ENCODE data around the gene SEC63. TPM values are rescaled to one million over a fixed set of nuclear protein-coding genes. Genes with fewer than 3 reads are reported as not detected.

SEC63 gene
- total and polyA plus RNA-seq, 2 of the 4 experiments (the other 2 are of a cell fraction), result 8.6 to 22.4 TPM

GRCh38 chr6:107982486-107982885, 24.5 kb upstream of the SEC63 start:
- Histone ChIP-seq H3K23ac (ENCODE audit: low read depth, low read length) (no peak overlapping the region), H4K91ac (ENCODE audit: insufficient read depth, low read depth, low read length) (no peak overlapping the region), H3K14ac (replicated peaks; ENCODE audit: low read depth, low read length) (no peak overlapping the region), H3K56ac (ENCODE audit: extremely low read depth, insufficient read depth, low read length) (no peak overlapping the region), H3K27me3 (ENCODE audit: control insufficient read depth, insufficient read depth, low read length) (peaks cover 4% of the 10 kb centered on the region), H2BK20ac (ENCODE audit: low read depth, low read length) (no peak overlapping the region), H3K18ac (ENCODE audit: low read depth, low read length) (no peak overlapping the region), H3K4me1 (ENCODE audit: control insufficient read depth, insufficient read depth, low read length) (no peaks in the 10 kb centered on the region), H3K9ac (ENCODE audit: low read depth, low read length) (no peak overlapping the region), H2AK9ac (replicated peaks; ENCODE audit: low read depth, low read length, poor library complexity) (no peak overlapping the region), H2BK5ac (ENCODE audit: low read depth, low read length, poor library complexity, severe bottlenecking) (no peak overlapping the region), H3K4me3 (ENCODE audit: insufficient read depth, low read depth, low read length) (no peak overlapping the region), H3K9me3 (ENCODE audit: control insufficient read depth, insufficient read depth, low read length) (no peaks in the 10 kb centered on the region), H3K36me3 (ENCODE audit: control insufficient read depth, insufficient read depth, low read length) (no peaks in the 10 kb centered on the region), H2AFZ (replicated peaks; ENCODE audit: low read length, poor library complexity) (no peak overlapping the region), H2AK5ac (ENCODE audit: low read depth, low read length) (no peak overlapping the region), H2BK15ac (ENCODE audit: low read depth, low read length) (no peak overlapping the region), H4K8ac (ENCODE audit: low read depth in 2 of 2, low read length in 2 of 2) (no peak overlapping the region), H2BK120ac (ENCODE audit: low read depth, low read length) (no peak overlapping the region), H3K4me2 (ENCODE audit: low read depth, low read length) (no peak overlapping the region), H3K27ac (ENCODE audit: insufficient read depth, low read length) (no peak overlapping the region), H4K5ac (ENCODE audit: low read depth, low read length) (no peak overlapping the region), H3K79me1 (ENCODE audit: low read depth in 1 of 2, low read length in 2 of 2) (no peaks in the 10 kb centered on the region), H4K20me1 (ENCODE audit: insufficient read depth, low read length) (no peaks in the 10 kb centered on the region), H3K4ac (ENCODE audit: low read depth, low read length) (no peak overlapping the region), H3K9me1 (ENCODE audit: insufficient read depth, low read length) (no peaks in the 10 kb centered on the region)
- TF ChIP-seq SMC3 (IDR thresholded peaks at IDR 0.05; ENCODE audit: low read depth, low read length), result no peak
- no peak for TF ChIP-seq NFE2L2 (IDR thresholded peaks at IDR 0.05; ENCODE audit: low read depth, low read length)
- no peak for TF ChIP-seq RAD21 (IDR thresholded peaks at IDR 0.05; ENCODE audit: low read length)
- no peak for TF ChIP-seq BHLHE40 (IDR thresholded peaks at IDR 0.05; ENCODE audit: low read depth, low read length)
- TF ChIP-seq MXI1 (IDR thresholded peaks at IDR 0.05; ENCODE audit: borderline replicate concordance, low read depth, low read length), result no peak
- TF ChIP-seq ELK1 (IDR thresholded peaks at IDR 0.05; ENCODE audit: borderline replicate concordance, low read depth, low read length), result no peak
- TF ChIP-seq CEBPB (IDR thresholded peaks at IDR 0.05; ENCODE audit: low read depth, low read length), result no peak
- TF ChIP-seq CTCF (conservative IDR thresholded peaks at IDR 0.05; ENCODE audit: low read depth, low read length), result no peak
- no peak for TF ChIP-seq POLR2A (IDR thresholded peaks at IDR 0.05; ENCODE audit: low read depth, low read length)
- intact Hi-C loops (cut with micrococcal nuclease) (no loop called here), in situ Hi-C loops (cut with MboI; ENCODE audit: low sequenced_read_pairs) (no loop called here), dilution Hi-C loops (cut with HindIII; ENCODE audit: low sequenced_read_pairs, unreplicated experiment) (no loop called here)
- ChIA-PET POLR2A (ENCODE audit: unreplicated experiment) (no interaction called here), CTCF (no interaction called here)
- ATAC-seq (ENCODE audit: low read depth) (no peak), DNase-seq (no peak)
- no CpG with 5 or more reads among the region's 1 CpG for WGBS, 2 experiments (ENCODE audit: extremely low coverage in 2 of 2, insufficient read length in 1 of 2)
- BruUV-seq (replicated peaks), result no TSS peak
